Calu3 (cell line): ENCODE data around the gene HNRNPD. TPM values are rescaled to one million over a fixed set of nuclear protein-coding genes. Genes with fewer than 3 reads are reported as not detected.

Source experiments
- BruUV-seq: library from RNA; stranded (reverse); fragments of 400-500 nt; replicated peaks from 2 replicates; lab custom pipeline; 2021; lab: Mats Ljungman, UMichigan
- CTCF ChIA-PET: fragments of 300-600 bp; sonication (Branson Sonifier 250); formaldehyde crosslinking; loops from one replicate; lab custom pipeline; 2022; ENCODE audit warnings: antibody characterized with exemption; lab: Charles Lee
- DNase-seq: peaks from one replicate; pipeline ENCODE4 v3.0.0; 2022
- H3K27ac Mint-ChIP-seq: one replicate; pipeline ENCODE4 v1.8.0; 2022; ENCODE audit warnings: mixed read lengths; ENCODE audit not compliant: unreplicated experiment
- H3K27me3 Mint-ChIP-seq: one replicate; pipeline ENCODE4 v1.8.0; 2022; ENCODE audit warnings: mixed read lengths; ENCODE audit not compliant: unreplicated experiment
- H3K36me3 Mint-ChIP-seq: one replicate; pipeline ENCODE4 v1.8.0; 2022; ENCODE audit warnings: mild to moderate bottlenecking, moderate library complexity, mixed read lengths; ENCODE audit not compliant: insufficient read depth, unreplicated experiment
- H3K4me1 Mint-ChIP-seq: one replicate; pipeline ENCODE4 v1.8.0; 2022; ENCODE audit warnings: mild to moderate bottlenecking, low read depth, mixed read lengths; ENCODE audit not compliant: unreplicated experiment
- H3K4me3 Mint-ChIP-seq: one replicate; pipeline ENCODE4 v1.8.0; 2022; ENCODE audit warnings: mild to moderate bottlenecking, low read depth, moderate library complexity, mixed read lengths; ENCODE audit not compliant: unreplicated experiment
- H3K9me3 Mint-ChIP-seq: one replicate; pipeline ENCODE4 v1.8.0; 2022; ENCODE audit warnings: low read depth, mixed read lengths; ENCODE audit not compliant: unreplicated experiment
- intact Hi-C: fragments of 100-400 bp; cut with micrococcal nuclease; formaldehyde crosslinking; loops from one replicate; pipeline ENCODE4 v1.10.0; 2022; ENCODE audit not compliant: unreplicated experiment
- total RNA-seq: library from RNA; stranded (reverse); gene quantifications from 2 replicates; pipeline ENCODE4 v1.2.3, GENCODE V29; 2022
- TF ChIP-seq, protein P1 (sequence below): fragments of 200-600 bp; IDR thresholded peaks from one replicate; pipeline ENCODE4 v1.8.0; 2022; ENCODE audit warnings: antibody characterized with exemption; ENCODE audit not compliant: unreplicated experiment

Gene HNRNPD
- total RNA-seq, 1 experiment from 2014 or later, result 272 TPM

GRCh38 chr4:82363896-82364487 lies 9.8 kb downstream of the HNRNPD start:
- TF ChIP-seq, protein P1, sequence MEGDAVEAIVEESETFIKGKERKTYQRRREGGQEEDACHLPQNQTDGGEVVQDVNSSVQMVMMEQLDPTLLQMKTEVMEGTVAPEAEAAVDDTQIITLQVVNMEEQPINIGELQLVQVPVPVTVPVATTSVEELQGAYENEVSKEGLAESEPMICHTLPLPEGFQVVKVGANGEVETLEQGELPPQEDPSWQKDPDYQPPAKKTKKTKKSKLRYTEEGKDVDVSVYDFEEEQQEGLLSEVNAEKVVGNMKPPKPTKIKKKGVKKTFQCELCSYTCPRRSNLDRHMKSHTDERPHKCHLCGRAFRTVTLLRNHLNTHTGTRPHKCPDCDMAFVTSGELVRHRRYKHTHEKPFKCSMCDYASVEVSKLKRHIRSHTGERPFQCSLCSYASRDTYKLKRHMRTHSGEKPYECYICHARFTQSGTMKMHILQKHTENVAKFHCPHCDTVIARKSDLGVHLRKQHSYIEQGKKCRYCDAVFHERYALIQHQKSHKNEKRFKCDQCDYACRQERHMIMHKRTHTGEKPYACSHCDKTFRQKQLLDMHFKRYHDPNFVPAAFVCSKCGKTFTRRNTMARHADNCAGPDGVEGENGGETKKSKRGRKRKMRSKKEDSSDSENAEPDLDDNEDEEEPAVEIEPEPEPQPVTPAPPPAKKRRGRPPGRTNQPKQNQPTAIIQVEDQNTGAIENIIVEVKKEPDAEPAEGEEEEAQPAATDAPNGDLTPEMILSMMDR, result no peak
- CTCF ChIA-PET, result no interaction called here
- Mint-ChIP-seq H3K27me3 (no peaks in the 10 kb centered on the region), H3K9me3 (no peaks in the 10 kb centered on the region), H3K4me1 (peaks cover 21% of the 10 kb centered on the region), H3K4me3 (no peak overlapping the region), H3K27ac (no peak overlapping the region), H3K36me3 (peaks cover 51% of the 10 kb centered on the region)
- DNase-seq, result no peak
- intact Hi-C loops, result no loop called here
- no TSS peak for BruUV-seq

DNA sequence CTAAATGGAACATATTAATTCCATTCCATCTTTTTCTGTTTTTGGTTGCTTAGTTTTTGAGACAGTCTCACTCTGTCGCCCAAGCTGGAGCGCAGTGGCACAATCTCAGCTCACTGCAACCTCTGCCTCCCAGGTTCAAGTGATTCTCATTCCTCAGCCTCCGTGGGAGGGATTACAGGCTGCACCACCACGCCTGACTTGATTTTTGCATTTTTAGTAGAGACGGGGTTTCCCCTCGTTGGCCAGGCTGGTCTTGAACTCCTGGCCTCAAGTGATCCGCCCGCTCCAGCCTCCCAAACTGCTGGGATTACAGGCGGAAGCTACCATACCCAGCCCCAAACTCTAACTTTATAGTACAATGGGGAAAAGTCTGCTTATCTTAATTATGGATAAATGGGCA lies 11.2 kb downstream of the HNRNPD start:
- H3K36me3 Mint-ChIP-seq, result peaks cover 54% of the 10 kb centered on the region
- no peaks in the 10 kb centered on the region for H3K27me3 Mint-ChIP-seq
- H3K9me3 Mint-ChIP-seq, result no peaks in the 10 kb centered on the region
- intact Hi-C loops, result no loop called here
- no peak overlapping the region for H3K27ac Mint-ChIP-seq
- no peak for DNase-seq
- CTCF ChIA-PET, result no interaction called here
- no peak overlapping the region for H3K4me3 Mint-ChIP-seq
- TF ChIP-seq, protein P1, result no peak
- no TSS peak for BruUV-seq
- H3K4me1 Mint-ChIP-seq, result peaks cover 24% of the 10 kb centered on the region

GRCh38 chr4:82360298-82361177 lies 13.3 kb downstream of the HNRNPD start:
- Mint-ChIP-seq H3K27me3 (no peaks in the 10 kb centered on the region), H3K9me3 (no peaks in the 10 kb centered on the region), H3K36me3 (peaks cover 56% of the 10 kb centered on the region), H3K27ac (no peak overlapping the region), H3K4me3 (no peak overlapping the region), H3K4me1 (peaks cover 24% of the 10 kb centered on the region)
- no TSS peak for BruUV-seq
- TF ChIP-seq, protein P1, result no peak
- CTCF ChIA-PET, result interaction anchor here (0.7 to 1.5 kb wide), 5 partner anchors 9 to 147 kb away, joined by 3 to 4 read pairs (median 3); no protein-coding TSS in a partner anchor
- no peak for DNase-seq
- intact Hi-C loops, result no loop called here

DNA sequence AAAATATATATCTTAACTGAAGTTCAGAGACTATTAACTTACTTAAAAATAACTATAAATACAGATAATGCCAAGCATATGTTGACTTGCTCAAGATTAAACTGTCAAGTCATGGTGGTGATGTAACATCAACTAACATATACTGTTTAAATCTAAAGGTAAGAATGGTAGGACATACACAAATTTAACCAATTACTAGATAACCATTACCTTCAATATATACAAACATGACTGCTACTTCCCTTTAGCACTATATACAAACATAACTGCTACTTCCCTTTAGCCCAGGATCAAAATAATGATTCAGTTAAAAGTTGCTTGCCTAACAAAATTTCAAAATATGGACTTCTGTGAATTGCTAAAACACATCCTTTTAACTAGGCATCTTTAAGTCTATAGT lies 14.9 kb downstream of the HNRNPD start:
- CTCF ChIA-PET, result no interaction called here
- H3K36me3 Mint-ChIP-seq, result peaks cover 52% of the 10 kb centered on the region
- TF ChIP-seq, protein P1, result no peak
- no peaks in the 10 kb centered on the region for H3K27me3 Mint-ChIP-seq
- BruUV-seq, result no TSS peak
- H3K9me3 Mint-ChIP-seq, result no peaks in the 10 kb centered on the region
- no peak for DNase-seq
- H3K4me3 Mint-ChIP-seq, result no peak overlapping the region
- intact Hi-C loops, result no loop called here
- peak overlapping the region; percentile 18 for H3K27ac Mint-ChIP-seq
- H3K4me1 Mint-ChIP-seq, result peaks cover 24% of the 10 kb centered on the region
